Body of pancreas (tissue), 4 donors: ENCODE data around the gene TICAM2.

Experiments
- CTCF ChIP-seq, 7 experiments: fragments of 450-650 bp in 4 of 7; fragments of 200-600 bp in 3 of 7; sonication (generic) in 3 of 7; IDR thresholded peaks; one replicate each; pipeline ENCODE4 v1.5.1; 2016 to 2019; ENCODE audit warnings: antibody characterized with exemption in 7 of 7
- POLR2A ChIP-seq, 3 donors: fragments of 450-650 bp; IDR thresholded peaks; one replicate each; pipeline ENCODE4 v1.6.1; 2016; ENCODE audit warnings: antibody characterized with exemption in 3 of 3, mild to moderate bottlenecking in 2 of 3

- no peak for TF ChIP-seq CTCF (IDR thresholded peaks at IDR 0.05)
- no peak for TF ChIP-seq POLR2A (IDR thresholded peaks at IDR 0.05)
Measured at GRCh38 chr5:115585265-115585664, 17.0 kb downstream of the TICAM2 start.
